ENCODE data around the gene NEK2. TPM values are rescaled to one million over a fixed set of nuclear protein-coding genes. Genes with fewer than 3 reads are reported as not detected.

The NEK2 gene
- total RNA-seq, 1 experiment from 2014 or later = 17.6 TPM

GRCh38 chr1:211648980-211649934 is 26.2 kb downstream of the NEK2 start:
- no peak overlapping the region for H3K27ac ChIP-seq (ENCODE audit: insufficient read length, low read depth, low read length)
- H3K23me2 ChIP-seq (ENCODE audit: insufficient read length, low read depth, low read length, poor library complexity, severe bottlenecking) = no peaks in the 10 kb centered on the region
- TF ChIP-seq CTCF (conservative IDR thresholded peaks at IDR 0.05) = no peak
- no peak overlapping the region for H3K4ac ChIP-seq (ENCODE audit: low read depth, low read length)
- WGBS (ENCODE audit: extremely low coverage, insufficient read length, low lambda C conversion rate) = no CpG with 5 or more reads among the region's 9 CpGs
- H3K79me1 ChIP-seq (ENCODE audit: insufficient read depth, low read depth, low read length, poor library complexity, severe bottlenecking) = no peaks in the 10 kb centered on the region
- no peak overlapping the region for H2AFZ ChIP-seq (ENCODE audit: low read length)
- H2BK5ac ChIP-seq (ENCODE audit: insufficient read length, low read length) = no peak overlapping the region
- no peak overlapping the region for H3K27ac Mint-ChIP-seq
- no peak overlapping the region for H3K9ac ChIP-seq (ENCODE audit: extremely low read depth, insufficient read length, low read length)
- no peaks in the 10 kb centered on the region for H4K20me1 ChIP-seq (ENCODE audit: control insufficient read depth, insufficient read depth, insufficient read length)
- no peak overlapping the region for H3K23ac ChIP-seq (ENCODE audit: insufficient read length, low read depth, low read length)
- H3K18ac ChIP-seq (ENCODE audit: insufficient read length, low read depth, low read length) = no peak overlapping the region
- no peak overlapping the region for H3K4me3 Mint-ChIP-seq
- H3K27me3 Mint-ChIP-seq (ENCODE audit: low read depth) = no peaks in the 10 kb centered on the region; the same call in 1 of the 2 replicates
- no peak overlapping the region for H2AK5ac ChIP-seq (ENCODE audit: insufficient read length, low read length)
- H4K5ac ChIP-seq (ENCODE audit: insufficient read length, low read depth, low read length) = no peak overlapping the region
- no peak overlapping the region for H4K91ac ChIP-seq (ENCODE audit: insufficient read length, low read depth, low read length)
- no peak overlapping the region for H2BK20ac ChIP-seq (ENCODE audit: low read depth, low read length, poor library complexity, severe bottlenecking)
- H3K4me2 ChIP-seq (ENCODE audit: insufficient read depth, insufficient read length, low read length) = no peak overlapping the region
- no peaks in the 10 kb centered on the region for H3K9me3 Mint-ChIP-seq
- no peak overlapping the region for H4K8ac ChIP-seq (replicated peaks; ENCODE audit: insufficient read length, low read depth, low read length)
- no peak overlapping the region for H2BK15ac ChIP-seq (ENCODE audit: low read depth, low read length)
- H3K56ac ChIP-seq (ENCODE audit: insufficient read length, low read depth, low read length) = no peak overlapping the region
- no peaks in the 10 kb centered on the region for H3K4me1 ChIP-seq (ENCODE audit: insufficient read depth, low read length)
- peaks cover 0 to 6% of the 10 kb centered on the region in 2 experiments; a peak in 2 of 4 replicates for H3K4me1 Mint-ChIP-seq
- no peak overlapping the region for H3T11ph ChIP-seq (ENCODE audit: low read length)
- H3K36me3 Mint-ChIP-seq (ENCODE audit: insufficient read depth in 1 of 3, low read depth in 3 of 3) = no peaks in the 10 kb centered on the region
- no peak overlapping the region for H2BK12ac ChIP-seq (ENCODE audit: insufficient read length, low read depth, low read length)
- no peaks in the 10 kb centered on the region for H3K9me3 ChIP-seq (ENCODE audit: control insufficient read depth, low read depth, low read length)
- no peak for DNase-seq
- no peak overlapping the region for H3K14ac ChIP-seq (ENCODE audit: insufficient read depth, low read length)
- H3K27me3 ChIP-seq (ENCODE audit: insufficient read depth, low read length) = no peaks in the 10 kb centered on the region
- H3K79me2 ChIP-seq (ENCODE audit: insufficient read depth, low read length) = no peaks in the 10 kb centered on the region
- no peak overlapping the region for H2BK120ac ChIP-seq (ENCODE audit: low read depth, low read length, poor library complexity, severe bottlenecking)
